ENCODE measurements around the gene NCKAP5.
"Not testable (repeated sequence)": the region's sequence is repeated elsewhere in the genome, so short reads cannot be mapped to it uniquely, and the experiment has no call there.

Gene NCKAP5

DNA sequence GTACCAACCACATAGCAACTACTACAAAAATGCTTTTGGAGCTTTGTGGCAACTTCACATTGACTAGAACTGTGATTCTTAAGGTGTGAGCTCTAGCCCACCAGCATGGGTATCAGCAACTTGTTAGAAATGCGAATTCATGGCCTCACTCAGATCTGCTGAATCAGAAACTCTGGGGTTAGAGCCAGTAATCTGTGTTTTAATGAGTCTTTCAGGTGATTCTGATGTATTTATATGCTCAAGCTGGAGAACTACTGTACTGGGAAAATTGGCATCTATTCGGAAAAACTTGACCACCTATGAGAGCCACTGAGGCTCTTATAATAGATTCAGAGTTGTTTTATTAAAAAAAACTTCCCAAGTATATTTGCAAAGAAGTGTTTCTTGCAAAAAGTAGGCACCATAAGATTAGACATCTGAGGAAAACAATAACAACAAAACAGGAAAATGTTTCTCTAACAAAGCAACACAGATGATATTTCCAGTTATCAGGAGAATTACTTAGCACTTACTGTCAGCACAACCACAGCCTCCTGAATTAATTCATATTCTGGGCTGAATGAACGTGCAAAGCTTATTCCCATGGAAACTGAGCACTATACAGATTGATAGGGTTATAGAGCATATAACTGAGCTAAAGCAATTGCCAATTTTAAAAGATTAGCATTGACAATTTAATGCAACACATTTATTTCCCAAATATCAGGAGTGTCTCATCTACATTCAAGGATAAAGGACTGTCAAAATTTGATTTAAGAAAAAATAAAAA, 71.6 kb downstream of the NCKAP5 start:
- DNase-seq, result no peak

DNA sequence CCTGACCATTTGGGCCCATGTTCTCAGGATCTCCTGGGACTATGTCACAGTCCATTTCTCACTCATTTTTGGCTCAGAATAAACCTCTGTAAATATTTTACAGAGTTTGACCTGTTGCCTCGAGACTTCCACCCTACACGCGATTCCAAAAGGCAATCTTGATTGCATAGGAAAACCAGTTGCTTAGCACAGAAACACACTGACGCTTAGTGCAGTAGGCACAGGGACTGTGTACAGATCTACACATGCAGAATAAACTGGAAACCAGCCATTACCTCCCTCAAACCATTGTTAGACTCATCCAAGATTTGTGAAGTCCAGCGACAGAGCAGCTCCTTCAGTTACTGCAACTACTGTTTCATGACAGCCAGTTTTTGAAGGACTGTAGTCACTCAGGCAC, 73.0 kb downstream of the NCKAP5 start:
- no peak for DNase-seq

DNA sequence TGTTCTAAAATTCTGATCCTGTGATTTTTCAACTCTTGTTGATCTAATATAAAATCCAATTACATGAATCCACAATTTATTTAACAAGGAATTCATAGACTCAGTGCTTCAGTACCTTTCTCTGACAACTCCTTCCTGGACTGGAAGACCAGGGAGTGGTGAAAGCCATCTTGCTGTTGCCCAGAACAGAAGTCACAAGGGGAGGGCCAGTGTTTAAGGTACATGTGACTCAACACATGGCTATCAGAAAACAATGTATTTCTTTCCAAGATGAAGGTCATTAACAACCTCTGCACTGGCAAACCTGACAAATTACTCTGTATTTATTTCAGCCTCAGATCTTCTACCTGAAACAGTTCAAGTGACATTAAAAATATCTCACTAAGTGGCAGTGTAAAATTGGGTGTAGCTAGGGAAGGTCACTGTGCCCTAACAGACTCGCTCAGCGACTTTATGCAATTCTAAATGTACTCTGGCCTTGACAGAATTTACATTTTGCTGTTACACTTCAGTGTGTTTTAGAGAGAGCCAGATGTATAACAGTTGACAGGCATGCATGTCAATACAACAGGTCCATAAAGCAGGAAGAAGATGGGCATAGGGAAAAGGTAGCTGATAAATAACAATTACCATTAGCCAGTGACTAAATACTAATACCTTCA, 75.4 kb downstream of the NCKAP5 start:
- no peak for DNase-seq

DNA sequence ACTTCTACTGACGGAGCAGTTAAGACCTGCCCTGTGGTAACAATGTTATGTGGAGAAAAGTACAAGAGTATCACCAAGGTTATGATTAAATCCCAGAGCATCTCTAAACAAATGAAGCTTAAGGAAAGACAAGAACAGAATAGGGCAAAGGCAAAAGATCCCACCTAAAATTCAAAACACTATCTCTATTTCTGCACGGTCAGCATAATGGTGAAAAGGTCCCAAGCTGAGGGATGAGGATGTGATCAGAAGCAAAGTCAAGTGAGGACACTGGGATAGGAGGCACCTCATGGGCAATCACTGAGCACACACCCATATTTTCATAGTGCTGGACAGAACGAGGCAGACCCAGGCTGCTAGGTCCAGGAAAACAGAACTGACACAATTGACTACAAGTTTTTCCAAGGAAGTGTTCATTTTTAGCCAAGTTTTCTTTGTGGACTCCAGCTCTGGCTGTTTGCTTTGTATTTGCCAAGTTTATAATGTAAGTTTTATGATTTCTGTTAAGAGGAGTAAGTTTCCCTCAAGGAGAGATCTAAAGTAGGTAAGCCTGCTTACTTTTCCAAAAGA, 77.8 kb downstream of the NCKAP5 start:
- no peak for DNase-seq

DNA sequence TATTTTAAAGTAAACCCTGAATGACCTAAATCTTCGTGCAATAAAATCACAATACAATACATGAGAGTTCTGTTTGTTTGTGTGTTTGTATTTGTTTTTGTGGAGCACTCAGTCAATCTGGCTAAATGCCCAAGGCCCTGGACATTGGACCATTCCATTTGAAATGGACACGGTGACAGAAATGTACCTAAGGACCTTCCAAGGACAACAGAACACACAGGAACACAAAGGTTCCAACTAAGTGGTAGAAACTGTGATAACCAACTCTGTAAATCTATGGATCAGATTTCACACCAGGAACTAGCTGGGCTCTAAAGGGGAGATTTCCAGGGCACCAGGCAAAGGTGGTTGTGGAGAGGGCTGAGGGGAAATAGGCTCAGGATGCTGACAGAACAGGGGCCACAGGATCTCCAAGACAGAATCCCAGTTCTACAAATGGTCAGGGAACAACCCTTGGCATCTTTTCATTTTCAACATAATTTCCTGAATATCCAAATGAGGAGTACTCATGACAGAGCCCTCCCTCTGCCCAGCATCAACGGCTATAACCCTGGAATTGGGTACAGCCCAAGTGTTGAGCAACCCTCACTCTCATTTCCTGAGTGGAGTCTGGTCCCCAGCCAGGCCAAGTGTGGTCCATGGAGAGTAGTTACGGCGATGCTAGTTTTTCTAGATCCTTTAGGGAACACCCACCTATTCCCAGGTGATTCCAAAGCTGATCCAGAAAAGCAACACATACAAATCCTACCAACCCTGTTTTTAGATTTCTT, 78.4 kb downstream of the NCKAP5 start:
- DNase-seq, result peak; percentile 17

GRCh38 chr2:133489146-133489545, 79.1 kb downstream of the NCKAP5 start:
- DNase-seq, result no peak

DNA sequence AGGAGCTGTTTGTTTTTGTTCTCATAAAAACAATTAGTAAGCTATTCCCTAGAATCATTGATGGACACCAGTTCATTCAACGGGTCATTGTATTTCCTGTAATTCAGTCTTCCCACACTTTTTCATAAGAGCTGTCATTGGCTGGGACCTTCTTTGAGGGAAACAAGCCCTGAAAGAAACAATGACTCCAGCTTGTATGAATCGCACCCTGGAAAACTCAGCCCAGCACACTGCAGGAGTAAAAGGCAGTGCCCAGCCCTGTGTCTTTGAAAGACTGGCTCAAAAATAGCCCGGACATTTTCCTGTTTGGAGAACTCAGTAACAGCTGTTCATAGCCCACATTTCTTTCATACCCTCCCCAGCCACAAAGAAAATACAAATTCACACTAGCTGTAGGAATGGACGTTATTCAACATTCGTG, 81.5 kb downstream of the NCKAP5 start:
- DNase-seq, result no peak

- peak; percentile 6 for DNase-seq
These were observed 82.4 kb downstream of the NCKAP5 start for GRCh38 chr2:133485868-133486267.

- DNase-seq, result no peak
These were observed 83.5 kb downstream of the NCKAP5 start for GRCh38 chr2:133484784-133485183.

DNA sequence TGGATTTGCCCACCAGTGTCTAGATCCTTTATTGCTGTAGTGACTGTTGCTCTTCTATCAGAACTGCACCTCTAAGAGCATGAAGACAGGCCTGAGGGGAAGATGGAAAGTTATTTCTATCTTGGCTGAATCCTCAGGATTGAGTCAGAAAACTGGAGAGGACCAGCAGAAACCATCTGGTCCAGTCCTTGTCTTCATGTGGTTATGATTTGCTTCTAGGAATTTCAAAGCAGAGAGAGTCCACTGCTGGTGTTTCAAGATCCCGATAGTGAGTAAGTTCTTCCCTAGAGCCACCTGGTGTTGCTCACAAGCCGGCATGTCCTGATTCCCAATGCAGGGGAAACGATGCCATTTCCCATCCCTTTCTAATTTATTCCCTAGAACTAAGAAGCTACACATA, 84.2 kb downstream of the NCKAP5 start:
- no peak for DNase-seq

DNA sequence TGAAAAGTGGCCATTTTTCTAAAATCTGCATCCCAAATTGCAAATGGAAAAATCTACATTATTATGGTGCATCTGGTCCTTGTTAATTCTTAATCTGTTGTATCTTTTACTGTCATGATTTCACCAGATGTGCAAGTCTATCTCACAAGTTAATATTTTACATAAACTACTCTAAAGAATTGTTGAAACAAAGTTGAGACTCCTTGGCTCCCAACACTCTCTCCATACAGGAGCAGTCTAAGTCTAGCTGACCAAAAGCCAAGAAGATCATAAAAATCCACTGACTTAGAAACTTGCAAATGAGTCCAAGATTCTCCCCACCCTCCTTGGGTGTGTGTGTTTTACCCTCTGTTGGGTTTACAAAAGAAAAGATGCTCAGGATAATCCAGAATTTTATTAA, 85.1 kb downstream of the NCKAP5 start:
- no peak for DNase-seq

GRCh38 chr2:133480707-133481429, 87.4 kb downstream of the NCKAP5 start:
- DNase-seq, result no peak

DNA sequence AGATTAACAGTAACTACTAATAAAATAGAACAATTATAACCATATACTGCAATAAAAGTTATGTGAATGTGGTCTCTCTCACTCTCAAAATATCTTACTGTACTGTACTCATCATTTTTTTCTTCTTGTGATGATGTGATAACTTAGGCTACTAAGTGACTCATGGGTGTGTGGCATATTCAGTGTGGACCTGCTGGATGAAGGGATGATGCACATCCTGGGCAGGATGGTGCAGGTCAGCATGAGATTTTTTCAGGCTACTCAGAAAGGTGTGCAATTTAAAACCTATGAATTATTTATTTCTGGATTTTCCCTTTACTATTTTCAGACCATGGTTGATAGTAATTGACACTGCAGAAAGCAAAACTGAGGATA, 90.7 kb downstream of the NCKAP5 start:
- no peak for DNase-seq

DNA sequence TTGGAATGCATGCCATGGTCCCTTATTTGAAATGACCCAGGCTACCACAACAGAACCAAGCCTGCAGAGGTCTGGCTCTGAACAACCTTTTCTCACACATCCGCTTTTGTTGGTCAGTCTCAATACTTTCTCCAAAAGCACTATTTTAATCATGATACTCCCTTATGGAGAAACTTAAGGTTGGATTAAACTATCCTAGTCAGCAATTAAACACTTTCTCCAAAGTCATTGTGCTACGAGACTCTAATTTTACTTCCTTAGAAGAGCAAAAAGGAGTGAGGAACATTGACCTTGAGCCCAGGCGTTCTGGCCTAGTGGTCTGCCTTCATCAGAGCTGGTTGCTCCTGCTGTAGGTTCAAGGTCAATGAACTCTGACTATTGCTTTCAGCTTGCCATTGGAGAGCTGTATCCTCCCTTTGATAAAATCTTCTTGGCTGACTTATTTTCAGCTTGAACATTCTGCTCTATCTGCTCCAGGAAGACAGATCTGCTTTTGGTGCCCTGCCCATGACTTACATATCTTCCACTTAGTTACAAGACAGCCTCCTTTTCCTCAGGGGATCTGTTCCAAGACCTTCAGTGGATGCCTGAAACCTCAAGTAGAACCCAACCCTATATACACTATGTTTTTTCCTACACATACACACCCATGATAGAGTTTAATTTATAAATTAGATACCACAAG, 91.2 kb downstream of the NCKAP5 start:
- DNase-seq, result no peak

DNA sequence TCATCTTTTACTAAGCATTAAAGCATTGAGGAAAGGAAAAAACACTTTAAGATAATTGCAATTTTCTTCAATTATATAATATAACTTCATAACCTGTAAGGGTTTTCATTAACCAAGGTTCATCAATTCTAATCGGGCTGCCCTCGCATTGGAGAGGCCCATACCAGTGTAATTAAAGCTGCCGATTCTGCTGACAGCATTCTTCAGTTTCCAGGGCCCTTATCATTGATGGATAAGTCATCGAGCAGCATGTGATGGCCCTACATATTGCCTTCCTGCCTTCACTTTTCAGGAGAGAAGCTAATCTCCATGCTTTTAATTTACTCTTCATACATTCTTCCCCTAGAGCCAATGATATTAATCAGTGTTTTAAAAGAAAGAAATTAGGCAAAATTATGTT, 92.0 kb downstream of the NCKAP5 start:
- no peak for DNase-seq

GRCh38 chr2:133475610-133476009, 92.7 kb downstream of the NCKAP5 start:
- no peak for DNase-seq

GRCh38 chr2:133470446-133470845, 97.8 kb downstream of the NCKAP5 start:
- DNase-seq, result not testable (repeated sequence)

DNA sequence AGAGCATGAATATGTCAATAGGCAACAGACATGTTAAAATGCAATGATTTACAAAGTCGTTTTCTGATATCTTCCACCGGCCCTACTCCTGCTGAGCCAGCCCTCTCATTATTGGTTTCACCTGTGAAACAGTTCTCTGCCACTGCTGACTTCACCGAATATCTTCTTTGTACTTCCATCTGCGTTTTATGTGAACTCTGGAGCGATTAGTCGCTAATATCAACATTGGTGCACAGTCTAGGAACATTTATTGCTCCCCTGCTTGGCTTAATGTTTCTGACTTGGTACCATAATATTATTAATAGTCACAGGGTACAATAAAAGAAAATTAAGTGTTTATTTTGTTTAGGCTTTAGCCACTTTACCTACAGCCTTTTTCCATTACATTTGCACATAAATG, 105.5 kb downstream of the NCKAP5 start:
- DNase-seq, result no peak

DNA sequence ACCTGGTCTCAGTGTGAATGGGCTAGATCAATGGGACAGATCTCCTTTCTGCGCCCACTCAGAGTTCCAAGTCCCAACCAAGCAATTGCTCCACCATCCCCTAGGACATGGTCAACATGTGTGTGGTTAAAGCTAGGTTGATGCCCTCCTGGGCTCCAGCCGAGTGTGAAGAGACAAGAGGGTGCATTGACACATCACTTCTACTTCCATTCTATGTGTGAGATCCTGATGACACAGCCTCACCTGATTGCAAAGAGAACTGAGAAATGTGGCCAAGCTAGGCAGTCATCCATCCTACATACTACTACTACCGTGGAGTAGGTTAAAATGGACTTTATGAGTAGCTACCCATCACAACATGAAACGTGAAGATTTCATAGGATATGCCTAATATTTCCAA, 106.8 kb downstream of the NCKAP5 start:
- no peak for DNase-seq

- DNase-seq, result no peak
These were observed 108.7 kb downstream of the NCKAP5 start for GRCh38 chr2:133459590-133459989.

- no peak for DNase-seq
These were observed 110.0 kb downstream of the NCKAP5 start for GRCh38 chr2:133458280-133458679.

DNA sequence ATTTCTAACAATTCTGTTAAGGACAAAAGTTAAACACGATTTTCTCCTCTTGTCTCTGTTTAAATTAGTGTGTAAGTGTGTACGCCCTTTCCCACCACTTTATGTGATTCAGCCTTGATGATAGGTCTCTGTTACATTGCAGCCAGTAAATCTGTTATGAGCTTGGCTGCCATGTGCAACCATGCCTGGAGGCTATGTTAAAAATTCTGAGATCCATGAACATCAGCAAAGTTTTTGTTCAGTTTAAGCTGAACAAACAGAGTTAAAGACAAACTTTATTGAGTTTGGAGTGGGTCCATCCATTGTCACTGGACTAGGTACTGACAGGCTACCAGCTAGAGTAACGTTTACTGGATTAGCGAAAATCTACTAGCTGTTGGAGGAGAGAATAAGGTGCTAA, 110.4 kb downstream of the NCKAP5 start:
- no peak for DNase-seq
